Measurements from ENCODE around the gene SHISA6.

The SHISA6 gene

GRCh38 chr17:11240841-11241610 is at the start of gene SHISA6:
SHISA6 (plus strand) TSS chr17:11241213.
- no peak for TF ChIP-seq CTCF (IDR thresholded peaks at IDR 0.05)
- DNase-seq (ENCODE audit: low spot score) = peak; percentile 41
- peak within 1 kb of the TSS; percentile 68 for H3K4me3 ChIP-seq
- no peak within 1 kb of the TSS for H3K27ac ChIP-seq

GRCh38 chr17:11195801-11196200 is 45.2 kb upstream of the SHISA6 start:
- TF ChIP-seq CTCF (IDR thresholded peaks at IDR 0.05) = no peak
- no peak for DNase-seq (ENCODE audit: low spot score)
- no peak overlapping the region for H3K27ac ChIP-seq
- no peak overlapping the region for H3K4me3 ChIP-seq

- no peak overlapping the region for H3K27ac ChIP-seq
- no peak overlapping the region for H3K4me3 ChIP-seq
- TF ChIP-seq CTCF (IDR thresholded peaks at IDR 0.05) = no peak
- no peak for DNase-seq (ENCODE audit: low spot score)
Measured at GRCh38 chr17:11204991-11205390, 36.0 kb upstream of the SHISA6 start.

- H3K27ac ChIP-seq = no peak overlapping the region
- H3K4me3 ChIP-seq = no peak overlapping the region
- TF ChIP-seq CTCF (IDR thresholded peaks at IDR 0.05) = no peak
- no peak for DNase-seq (ENCODE audit: low spot score)
Measured at GRCh38 chr17:11205659-11206058, 35.4 kb upstream of the SHISA6 start.

- Histone ChIP-seq H3K4me3 (no peak overlapping the region), H3K27ac (no peak overlapping the region)
- no peak for DNase-seq (ENCODE audit: low spot score)
- no peak for TF ChIP-seq CTCF (IDR thresholded peaks at IDR 0.05)
Measured at GRCh38 chr17:11209906-11210305, 31.1 kb upstream of the SHISA6 start.

- no peak overlapping the region for H3K4me3 ChIP-seq
- H3K27ac ChIP-seq = no peak overlapping the region
- no peak for DNase-seq (ENCODE audit: low spot score)
- no peak for TF ChIP-seq CTCF (IDR thresholded peaks at IDR 0.05)
Measured at GRCh38 chr17:11212792-11213191, 28.2 kb upstream of the SHISA6 start.

- no peak for TF ChIP-seq CTCF (IDR thresholded peaks at IDR 0.05)
- Histone ChIP-seq H3K4me3 (no peak overlapping the region), H3K27ac (no peak overlapping the region)
- no peak for DNase-seq (ENCODE audit: low spot score)
Measured at GRCh38 chr17:11216976-11217375, 24.0 kb upstream of the SHISA6 start.
